ENCODE data around the gene ABCF2.
A peak's percentile ranks its signal among the peaks of the same experiment; 100 is the strongest.

ABCF2 gene

GRCh38 chr7:151226875-151227782 lies at the start of gene ABCF2:
TSS of gene ABCF2 (minus strand) at chr7:151227205. CDS start at chr7:151226458, 747 bp downstream.
- Histone ChIP-seq H3K4me3 (ENCODE audit: low read depth, low read length) (peak within 1 kb of the TSS; percentile 91), H3K27me3 (ENCODE audit: insufficient read depth, low read length) (no peaks in the 10 kb centered on the region), H3K4me1 (ENCODE audit: control insufficient read depth, insufficient read depth, low read length, unreplicated experiment) (peaks cover 32% of the 10 kb centered on the region), H2AFZ (ENCODE audit: low read length, unreplicated experiment) (peak within 1 kb of the TSS; percentile 81), H3K79me2 (ENCODE audit: control insufficient read depth, insufficient read depth, low read length, unreplicated experiment) (peaks cover 24% of the 10 kb centered on the region), H3K36me3 (ENCODE audit: insufficient read depth, low read length) (peaks cover 19% of the 10 kb centered on the region), H3K27ac (ENCODE audit: low read depth, low read length) (peak within 1 kb of the TSS; percentile 48)

DNA sequence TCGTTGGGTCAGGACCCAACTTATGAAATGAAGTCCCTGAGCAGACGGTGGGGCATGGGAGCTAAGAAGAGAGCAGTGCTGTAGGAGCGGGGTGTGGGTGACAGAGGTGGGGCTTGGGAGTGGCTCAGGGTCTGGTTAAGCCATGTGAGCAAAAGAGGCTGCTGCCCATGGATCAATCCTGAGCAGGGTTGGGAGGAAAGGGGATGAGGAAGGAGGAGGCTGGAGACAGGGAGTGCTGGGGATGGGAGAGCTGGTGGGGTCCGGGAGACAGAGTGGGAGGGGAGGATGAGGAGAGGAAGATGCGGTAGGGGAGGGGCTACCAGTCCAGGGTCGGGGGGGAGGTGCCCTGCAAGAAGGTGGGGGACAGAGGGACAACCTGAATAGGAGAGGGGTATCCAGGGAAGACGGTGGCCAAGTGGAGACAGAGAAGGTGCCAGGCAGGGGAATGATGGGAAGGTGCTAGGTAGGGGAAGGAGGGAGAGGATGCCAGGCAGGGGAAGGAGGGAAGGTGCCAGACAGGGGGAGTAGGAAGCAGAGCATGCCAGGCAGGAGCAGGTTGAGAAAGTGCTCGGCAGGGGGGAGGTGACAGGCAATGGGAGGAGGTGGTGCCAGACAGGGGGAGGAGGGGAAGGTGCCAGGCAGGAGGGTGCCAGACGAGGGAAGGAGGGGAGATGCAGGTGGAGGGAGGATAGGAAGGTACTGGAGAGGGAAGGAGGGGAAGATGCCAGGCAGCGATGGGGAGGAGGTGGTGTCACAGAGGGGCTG lies 49.0 kb upstream of the ABCF2 start:
- no peaks in the 10 kb centered on the region for H3K36me3 ChIP-seq (ENCODE audit: insufficient read depth, low read length)
- H3K27ac ChIP-seq (ENCODE audit: low read depth, low read length), result no peak overlapping the region
- H3K4me3 ChIP-seq (ENCODE audit: low read depth, low read length), result peak overlapping the region; percentile 63
- H3K27me3 ChIP-seq (ENCODE audit: insufficient read depth, low read length), result 0 out of 2 replicates have a peak, but pooled peaks cover 2% of the 10 kb centered on the region
- no peak overlapping the region for H2AFZ ChIP-seq (ENCODE audit: low read length, unreplicated experiment)
- H3K4me1 ChIP-seq (ENCODE audit: control insufficient read depth, insufficient read depth, low read length, unreplicated experiment), result no peaks in the 10 kb centered on the region
- no peaks in the 10 kb centered on the region for H3K79me2 ChIP-seq (ENCODE audit: control insufficient read depth, insufficient read depth, low read length, unreplicated experiment)

DNA sequence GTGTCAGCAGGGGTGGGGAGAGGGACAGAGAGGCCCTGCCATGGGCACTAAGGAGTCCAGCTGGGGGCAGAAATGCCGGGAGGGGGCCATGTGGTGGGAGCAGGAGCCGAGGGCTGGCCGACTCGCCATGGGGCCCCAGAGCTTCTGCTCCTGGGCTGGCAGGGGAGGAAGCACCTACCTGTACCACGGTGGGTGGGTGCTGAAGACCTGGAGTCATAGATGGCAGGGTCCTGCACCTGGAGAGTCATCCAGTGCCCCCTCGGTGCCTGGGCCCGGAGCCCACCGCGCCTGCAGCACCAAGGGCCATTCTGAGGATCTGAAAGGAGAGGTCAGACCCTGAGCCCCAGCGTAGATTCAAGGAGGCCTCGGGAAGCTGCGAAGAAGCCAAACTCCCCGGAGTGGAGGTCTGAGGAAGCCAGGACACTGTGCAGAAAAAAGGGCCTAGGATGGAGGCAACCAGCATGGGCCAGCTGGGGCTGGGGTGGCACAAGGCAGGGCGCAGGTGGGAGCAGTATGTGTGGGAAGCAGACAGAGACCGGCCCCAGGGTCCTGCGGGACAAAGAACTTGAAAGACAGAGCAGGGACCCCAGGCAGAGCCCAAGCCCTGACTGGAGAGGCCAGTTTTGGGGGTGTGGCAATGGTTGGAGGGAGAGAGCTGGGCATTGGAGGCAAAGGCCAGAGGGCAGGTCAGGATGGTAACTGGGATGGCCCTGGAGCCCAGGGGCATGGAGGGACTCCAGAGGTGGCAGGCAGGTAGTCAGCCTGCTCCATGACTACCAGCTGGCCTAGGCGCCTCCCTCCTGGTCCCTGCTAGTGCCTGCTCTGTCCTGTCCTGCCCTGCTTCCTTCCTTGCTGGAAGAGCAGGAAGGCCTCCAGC lies 48.2 kb upstream of the ABCF2 start:
- no peaks in the 10 kb centered on the region for H3K4me1 ChIP-seq (ENCODE audit: control insufficient read depth, insufficient read depth, low read length, unreplicated experiment)
- H3K27me3 ChIP-seq (ENCODE audit: insufficient read depth, low read length), result no peaks in the 10 kb centered on the region
- no peak overlapping the region for H2AFZ ChIP-seq (ENCODE audit: low read length, unreplicated experiment)
- no peak overlapping the region for H3K27ac ChIP-seq (ENCODE audit: low read depth, low read length)
- no peak overlapping the region for H3K4me3 ChIP-seq (ENCODE audit: low read depth, low read length)
- no peaks in the 10 kb centered on the region for H3K36me3 ChIP-seq (ENCODE audit: insufficient read depth, low read length)
- H3K79me2 ChIP-seq (ENCODE audit: control insufficient read depth, insufficient read depth, low read length, unreplicated experiment), result no peaks in the 10 kb centered on the region

GRCh38 chr7:151274396-151274795 lies 47.4 kb upstream of the ABCF2 start:
- no peaks in the 10 kb centered on the region for H3K79me2 ChIP-seq (ENCODE audit: control insufficient read depth, insufficient read depth, low read length, unreplicated experiment)
- no peak overlapping the region for H2AFZ ChIP-seq (ENCODE audit: low read length, unreplicated experiment)
- H3K36me3 ChIP-seq (ENCODE audit: insufficient read depth, low read length), result no peaks in the 10 kb centered on the region
- H3K4me3 ChIP-seq (ENCODE audit: low read depth, low read length), result no peak overlapping the region
- no peak overlapping the region for H3K27ac ChIP-seq (ENCODE audit: low read depth, low read length)
- H3K4me1 ChIP-seq (ENCODE audit: control insufficient read depth, insufficient read depth, low read length, unreplicated experiment), result no peaks in the 10 kb centered on the region
- H3K27me3 ChIP-seq (ENCODE audit: insufficient read depth, low read length), result no peaks in the 10 kb centered on the region

GRCh38 chr7:151273651-151274390 lies 46.8 kb upstream of the ABCF2 start:
- Histone ChIP-seq H3K27me3 (ENCODE audit: insufficient read depth, low read length) (no peaks in the 10 kb centered on the region), H3K27ac (ENCODE audit: low read depth, low read length) (no peak overlapping the region), H3K4me3 (ENCODE audit: low read depth, low read length) (no peak overlapping the region), H3K4me1 (ENCODE audit: control insufficient read depth, insufficient read depth, low read length, unreplicated experiment) (no peaks in the 10 kb centered on the region), H3K36me3 (ENCODE audit: insufficient read depth, low read length) (no peaks in the 10 kb centered on the region), H3K79me2 (ENCODE audit: control insufficient read depth, insufficient read depth, low read length, unreplicated experiment) (no peaks in the 10 kb centered on the region), H2AFZ (ENCODE audit: low read length, unreplicated experiment) (no peak overlapping the region)

DNA sequence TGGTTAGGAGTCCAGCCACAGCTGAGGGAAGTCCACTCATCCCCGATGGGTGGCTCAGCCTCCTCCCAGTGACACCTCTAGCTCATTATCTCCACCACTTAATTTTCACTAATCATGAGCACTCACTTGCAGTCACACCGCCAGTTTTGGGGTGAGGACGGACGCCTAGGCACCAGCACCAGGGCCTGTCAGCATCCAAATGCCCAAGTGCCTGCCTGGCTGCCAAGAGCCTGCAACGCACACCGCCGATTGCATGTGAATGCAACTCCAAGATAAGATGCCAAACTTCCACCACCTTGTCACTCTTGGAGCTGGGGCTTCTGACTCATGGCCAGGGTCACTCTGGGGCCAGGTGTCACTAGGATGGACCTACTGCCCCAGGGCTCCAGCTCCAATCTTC lies 45.9 kb upstream of the ABCF2 start:
- H2AFZ ChIP-seq (ENCODE audit: low read length, unreplicated experiment), result no peak overlapping the region
- no peak overlapping the region for H3K4me3 ChIP-seq (ENCODE audit: low read depth, low read length)
- H3K27me3 ChIP-seq (ENCODE audit: insufficient read depth, low read length), result no peaks in the 10 kb centered on the region
- H3K79me2 ChIP-seq (ENCODE audit: control insufficient read depth, insufficient read depth, low read length, unreplicated experiment), result no peaks in the 10 kb centered on the region
- H3K36me3 ChIP-seq (ENCODE audit: insufficient read depth, low read length), result no peaks in the 10 kb centered on the region
- H3K4me1 ChIP-seq (ENCODE audit: control insufficient read depth, insufficient read depth, low read length, unreplicated experiment), result no peaks in the 10 kb centered on the region
- no peak overlapping the region for H3K27ac ChIP-seq (ENCODE audit: low read depth, low read length)

DNA sequence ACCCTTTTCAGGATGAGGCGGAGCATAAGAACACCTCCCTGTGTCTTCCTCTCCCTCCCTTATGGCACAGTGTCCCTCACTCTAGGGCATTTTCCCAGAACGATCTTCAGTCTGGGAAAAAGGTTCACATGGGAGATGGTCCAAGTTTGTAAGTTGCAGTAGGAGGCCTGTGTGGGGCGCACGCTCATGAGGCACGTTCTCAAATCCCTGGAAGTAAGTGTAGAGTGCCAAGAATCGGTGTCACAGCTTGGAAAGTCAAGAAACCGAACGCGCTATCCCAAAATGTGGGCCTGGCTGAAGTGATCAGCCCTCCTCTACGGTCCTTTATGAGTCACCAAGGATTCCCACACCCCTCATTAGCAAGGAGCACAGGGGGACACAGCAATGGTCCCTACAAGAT lies 45.4 kb upstream of the ABCF2 start:
- no peak overlapping the region for H3K4me3 ChIP-seq (ENCODE audit: low read depth, low read length)
- H3K27me3 ChIP-seq (ENCODE audit: insufficient read depth, low read length), result no peaks in the 10 kb centered on the region
- H3K4me1 ChIP-seq (ENCODE audit: control insufficient read depth, insufficient read depth, low read length, unreplicated experiment), result no peaks in the 10 kb centered on the region
- no peaks in the 10 kb centered on the region for H3K79me2 ChIP-seq (ENCODE audit: control insufficient read depth, insufficient read depth, low read length, unreplicated experiment)
- no peaks in the 10 kb centered on the region for H3K36me3 ChIP-seq (ENCODE audit: insufficient read depth, low read length)
- H3K27ac ChIP-seq (ENCODE audit: low read depth, low read length), result no peak overlapping the region
- no peak overlapping the region for H2AFZ ChIP-seq (ENCODE audit: low read length, unreplicated experiment)

DNA sequence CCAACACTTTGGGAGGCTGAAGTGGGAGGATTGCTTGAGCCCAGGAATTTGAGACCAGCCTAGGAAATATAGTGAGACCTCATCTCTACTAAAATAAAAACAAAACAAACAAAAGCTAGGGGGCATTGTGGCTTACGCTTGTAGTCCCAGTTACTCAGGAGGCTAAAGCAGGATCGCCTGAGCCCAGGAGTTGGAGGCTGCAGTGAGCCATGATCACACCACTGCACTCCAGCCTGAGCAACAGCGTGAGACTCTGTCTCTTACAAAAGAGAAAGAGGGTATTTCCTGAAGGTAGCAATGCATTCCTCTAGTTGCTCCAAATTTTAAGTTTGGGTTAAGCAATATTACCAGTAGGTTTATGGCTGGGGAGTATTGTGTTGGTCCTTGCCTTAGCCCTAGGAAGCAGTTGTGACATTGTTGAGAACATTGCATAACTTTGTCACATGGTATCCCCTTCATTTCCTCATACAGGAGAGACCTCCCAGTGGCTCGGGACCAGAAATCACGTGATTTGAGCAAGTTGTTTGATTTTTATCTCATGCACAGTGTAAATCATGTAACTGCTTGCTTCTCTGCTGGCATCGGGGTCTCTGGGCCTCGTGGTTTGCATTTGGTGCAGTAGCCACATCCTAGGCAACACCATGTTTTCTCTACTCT lies 44.8 kb upstream of the ABCF2 start:
- no peaks in the 10 kb centered on the region for H3K4me1 ChIP-seq (ENCODE audit: control insufficient read depth, insufficient read depth, low read length, unreplicated experiment)
- no peak overlapping the region for H3K27ac ChIP-seq (ENCODE audit: low read depth, low read length)
- no peak overlapping the region for H2AFZ ChIP-seq (ENCODE audit: low read length, unreplicated experiment)
- H3K79me2 ChIP-seq (ENCODE audit: control insufficient read depth, insufficient read depth, low read length, unreplicated experiment), result no peaks in the 10 kb centered on the region
- no peak overlapping the region for H3K4me3 ChIP-seq (ENCODE audit: low read depth, low read length)
- H3K27me3 ChIP-seq (ENCODE audit: insufficient read depth, low read length), result no peaks in the 10 kb centered on the region
- no peaks in the 10 kb centered on the region for H3K36me3 ChIP-seq (ENCODE audit: insufficient read depth, low read length)

GRCh38 chr7:151269511-151269910 lies 42.5 kb upstream of the ABCF2 start:
- no peaks in the 10 kb centered on the region for H3K4me1 ChIP-seq (ENCODE audit: control insufficient read depth, insufficient read depth, low read length, unreplicated experiment)
- no peak overlapping the region for H3K4me3 ChIP-seq (ENCODE audit: low read depth, low read length)
- H3K27ac ChIP-seq (ENCODE audit: low read depth, low read length), result no peak overlapping the region
- no peaks in the 10 kb centered on the region for H3K79me2 ChIP-seq (ENCODE audit: control insufficient read depth, insufficient read depth, low read length, unreplicated experiment)
- H2AFZ ChIP-seq (ENCODE audit: low read length, unreplicated experiment), result no peak overlapping the region
- H3K36me3 ChIP-seq (ENCODE audit: insufficient read depth, low read length), result no peaks in the 10 kb centered on the region
- H3K27me3 ChIP-seq (ENCODE audit: insufficient read depth, low read length), result no peaks in the 10 kb centered on the region

All from ACC112 (cell line).